HepG2 (cell line): ENCODE data around the gene TMEM170B. TPM values are rescaled to one million over a fixed set of nuclear protein-coding genes. Genes with fewer than 3 reads are reported as not detected.
A peak's percentile ranks its signal among the peaks of the same experiment; 100 is the strongest.

Source experiments
- ATAC-seq: fragments of 200-7000 bp; cut with Tn5 transposase; 3 replicates; pipeline ENCODE4 v1.9.1; 2020; ENCODE audit warnings: mild to moderate bottlenecking, moderate library complexity
- BruUV-seq: library from RNA; stranded (reverse); fragments of 400-500 nt; replicated peaks from 2 replicates; lab custom pipeline; 2021; lab: Mats Ljungman, UMichigan
- CTCF ChIA-PET: fragments of 300-600 bp; formaldehyde crosslinking; extraction: SDS; loops from one replicate; lab custom pipeline; 2021; ENCODE audit warnings: low total read pairs, inconsistent platforms, low intra/inter-chr PET ratio; lab: Yijun Ruan, JAX
- POLR2A ChIA-PET: fragments of 350-600 bp; sonication (Branson Sonifier 250); formaldehyde crosslinking; loops from one replicate; lab custom pipeline; 2020; ENCODE audit warnings: antibody characterized with exemption, inconsistent platforms; lab: Yijun Ruan, JAX
- DNase-seq: peaks from one replicate; pipeline ENCODE4 v3.0.0-alpha.2; 2015; ENCODE audit warnings: low spot score
- FAIRE-seq: peaks from 3 replicates; lab custom pipeline; 2011; peaks lifted over from hg19 to GRCh38; lab: Jason Lieb, UNC
- H2AFZ ChIP-seq: one replicate; pipeline ENCODE4 v1.6.1; 2011; ENCODE audit warnings: low read length, inconsistent platforms
- H3K27ac ChIP-seq: fragments of 300-600 bp; 3 replicates; pipeline ENCODE4 v1.8.0; 2011; ENCODE audit warnings: mixed run types, mild to moderate bottlenecking, mixed read lengths, low read length, inconsistent platforms; ENCODE audit not compliant: insufficient read depth; ENCODE audit errors: extremely low read length
- H3K27me3 ChIP-seq, 2 experiments: fragments of 200-600 bp in 1 of 2; 2 replicates in 1 of 2; 3 replicates in 1 of 2; pipeline versions ENCODE4 v1.6.0 to v1.8.0; 2011; ENCODE audit warnings: low read length in 2 of 2, mild to moderate bottlenecking in 2 of 2, moderate library complexity in 2 of 2, inconsistent platforms in 1 of 2; ENCODE audit not compliant: insufficient read depth in 2 of 2, control insufficient read depth in 1 of 2
- H3K36me3 ChIP-seq, 2 experiments: fragments of 200-600 bp in 1 of 2; replicated peaks in 1 of 2; 2 replicates in 1 of 2; 3 replicates in 1 of 2; pipeline versions ENCODE4 v1.5.1 to v1.8.0; 2011; ENCODE audit warnings: low read length in 2 of 2, inconsistent platforms in 1 of 2; ENCODE audit not compliant: insufficient read depth in 2 of 2, control insufficient read depth in 1 of 2
- H3K4me1 ChIP-seq: 2 replicates; pipeline ENCODE4 v1.5.1; 2012; ENCODE audit warnings: low read length, inconsistent platforms; ENCODE audit not compliant: insufficient read depth
- H3K4me2 ChIP-seq: 2 replicates; pipeline ENCODE4 v1.6.0; 2011; ENCODE audit warnings: low read depth, low read length, inconsistent platforms
- H3K4me3 ChIP-seq, 3 experiments: fragments of 200-600 bp in 1 of 3; sonication (generic), shearing (Covaris generic) in 1 of 3; replicated peaks in 1 of 3; 2 replicates each; pipeline ENCODE4 v1.5.1; 2011 to 2016; ENCODE audit warnings: low read length in 3 of 3, inconsistent platforms in 2 of 3, low read depth in 2 of 3, mild to moderate bottlenecking in 2 of 3, control low read depth in 1 of 3, mixed read lengths in 1 of 3; ENCODE audit not compliant: insufficient read depth in 1 of 3
- H3K79me2 ChIP-seq: one replicate; pipeline ENCODE4 v1.6.1; 2011; ENCODE audit warnings: low read length, inconsistent platforms; ENCODE audit not compliant: insufficient read depth
- H3K9ac ChIP-seq: 2 replicates; pipeline ENCODE4 v1.6.0; 2011; ENCODE audit warnings: mild to moderate bottlenecking, low read depth, low read length, inconsistent platforms; ENCODE audit not compliant: insufficient read depth
- H3K9me3 ChIP-seq: 2 replicates; pipeline ENCODE4 v1.5.1; 2012; ENCODE audit warnings: mild to moderate bottlenecking, low read length
- H4K20me1 ChIP-seq: 2 replicates; pipeline ENCODE4 v1.6.0; 2011; ENCODE audit warnings: inconsistent platforms, mild to moderate bottlenecking, low read length, moderate library complexity; ENCODE audit not compliant: insufficient read depth
- DNMT1 ChIP-seq: sonication (generic); formaldehyde crosslinking; IDR thresholded peaks from 2 replicates; pipeline ENCODE4 v1.5.1; 2020; ENCODE audit warnings: mild to moderate bottlenecking, missing genetic modification reagents
- FOXP1 ChIP-seq, 2 experiments: fragments of 450-650 bp in 1 of 2; IDR thresholded peaks; 2 replicates each; pipeline ENCODE4 v1.6.1; 2017 to 2018; ENCODE audit warnings: antibody characterized with exemption in 1 of 2
- IKZF1 ChIP-seq: fragments of 450-650 bp; IDR thresholded peaks from 2 replicates; pipeline ENCODE4 v1.7.1; 2016
- KMT2B ChIP-seq: IDR thresholded peaks from 2 replicates; pipeline ENCODE4 v1.6.1; 2016; ENCODE audit warnings: missing genetic modification reagents, missing compliant biosample characterization
- ZNF766 ChIP-seq: sonication (generic); formaldehyde crosslinking; IDR thresholded peaks from 2 replicates; pipeline ENCODE4 v1.5.0; 2020; ENCODE audit warnings: missing genetic modification reagents, borderline replicate concordance
- WGBS: methylation state at CpG from one replicate; pipeline ENCODE4 v1.1.6; 2017; ENCODE audit warnings: low lambda C conversion rate; 5-methylcytosine and 5-hydroxymethylcytosine counted together
- in situ Hi-C: cut with HindIII; loops from 2 replicates; pipeline ENCODE4 v1.10.0; 2017; ENCODE audit warnings: low pct_unique_long_range_greater_than_20kb; ENCODE audit not compliant: extremely low pct_ligation_motif_present
- intact Hi-C: fragments of 100-400 bp; cut with micrococcal nuclease; formaldehyde crosslinking; loops from one replicate; pipeline ENCODE4 v1.10.0; 2022; ENCODE audit not compliant: unreplicated experiment
- polyA plus RNA-seq, 8 experiments: library from polyadenylated mRNA; depleted of rRNA in 3 of 8; stranded (reverse) in 7 of 8; unstranded in 1 of 8; fragments of >200 nt; fragmentation: Illumina TruSeq in 4 of 8; extraction: Trizol in 4 of 8; gene quantifications; 2 replicates each; pipeline versions ENCODE4 v1.2.1 to v1.2.3, GENCODE V29; 2011 to 2016; ENCODE audit warnings: low read depth in 4 of 8, missing spikeins in 1 of 8, mixed read lengths in 1 of 8; ENCODE audit not compliant: insufficient read depth in 1 of 8
- total RNA-seq, 5 experiments: library from RNA; depleted of rRNA; stranded (reverse); fragments of >200 nt; fragmentation: Illumina TruSeq; extraction: Trizol; gene quantifications; 2 replicates each; pipeline ENCODE4 v1.2.3, GENCODE V29; 2016; ENCODE audit warnings: low read depth in 1 of 5
- TF ChIP-seq, protein P1 (sequence below): sonication (generic); formaldehyde crosslinking; IDR thresholded peaks from 2 replicates; pipeline ENCODE4 v1.5.1; 2020; ENCODE audit warnings: mild to moderate bottlenecking, missing genetic modification reagents, moderate library complexity
- TF ChIP-seq, protein P2 (sequence below): IDR thresholded peaks from 2 replicates; pipeline ENCODE4 v1.6.1; 2016; ENCODE audit warnings: low read depth, control low read depth
- TF ChIP-seq, protein P3 (sequence below): sonication (generic); formaldehyde crosslinking; IDR thresholded peaks from 2 replicates; pipeline ENCODE4; 2020; ENCODE audit warnings: missing genetic modification reagents, mild to moderate bottlenecking, borderline replicate concordance

Gene TMEM170B
- total and polyA plus RNA-seq, 2 of the 13 experiments (the other 11 are each of a cell fraction or from before 2014, with no cell fraction given), result 3.3 to 9.4 TPM

DNA sequence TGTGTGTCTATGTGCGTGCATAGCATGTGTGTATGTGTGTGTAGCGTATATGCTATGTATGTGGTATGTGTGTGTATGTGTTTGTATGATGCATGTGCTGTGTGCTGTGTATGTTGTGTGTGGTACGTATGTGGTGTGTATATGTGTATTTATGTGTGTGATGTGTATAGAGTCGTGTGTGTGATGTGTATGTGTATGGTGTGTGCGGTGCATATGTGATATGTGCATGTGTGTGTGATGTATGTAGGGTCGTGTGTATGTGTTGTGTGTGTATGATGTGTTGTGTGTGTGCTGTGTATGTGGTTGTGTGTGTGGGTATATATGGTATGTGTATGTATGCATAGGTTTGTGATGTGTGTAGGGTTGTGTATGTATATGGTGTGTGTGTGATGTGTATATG is 46.6 kb upstream of the TMEM170B start (continued):
- TF ChIP-seq DNMT1 (CRISPR knock-in tag) (no peak), ZNF766 (CRISPR knock-in tag) (no peak), KMT2B (CRISPR knock-in tag) (no peak), FOXP1 (IDR thresholded peaks at IDR 0.05) (peak; percentile 31; the same call in 1 of the 2 replicates), FOXP1 (CRISPR knock-in tag; IDR thresholded peaks at IDR 0.05) (no peak), IKZF1 (peak; percentile 95; the same call in 1 of the 2 replicates)

DNA sequence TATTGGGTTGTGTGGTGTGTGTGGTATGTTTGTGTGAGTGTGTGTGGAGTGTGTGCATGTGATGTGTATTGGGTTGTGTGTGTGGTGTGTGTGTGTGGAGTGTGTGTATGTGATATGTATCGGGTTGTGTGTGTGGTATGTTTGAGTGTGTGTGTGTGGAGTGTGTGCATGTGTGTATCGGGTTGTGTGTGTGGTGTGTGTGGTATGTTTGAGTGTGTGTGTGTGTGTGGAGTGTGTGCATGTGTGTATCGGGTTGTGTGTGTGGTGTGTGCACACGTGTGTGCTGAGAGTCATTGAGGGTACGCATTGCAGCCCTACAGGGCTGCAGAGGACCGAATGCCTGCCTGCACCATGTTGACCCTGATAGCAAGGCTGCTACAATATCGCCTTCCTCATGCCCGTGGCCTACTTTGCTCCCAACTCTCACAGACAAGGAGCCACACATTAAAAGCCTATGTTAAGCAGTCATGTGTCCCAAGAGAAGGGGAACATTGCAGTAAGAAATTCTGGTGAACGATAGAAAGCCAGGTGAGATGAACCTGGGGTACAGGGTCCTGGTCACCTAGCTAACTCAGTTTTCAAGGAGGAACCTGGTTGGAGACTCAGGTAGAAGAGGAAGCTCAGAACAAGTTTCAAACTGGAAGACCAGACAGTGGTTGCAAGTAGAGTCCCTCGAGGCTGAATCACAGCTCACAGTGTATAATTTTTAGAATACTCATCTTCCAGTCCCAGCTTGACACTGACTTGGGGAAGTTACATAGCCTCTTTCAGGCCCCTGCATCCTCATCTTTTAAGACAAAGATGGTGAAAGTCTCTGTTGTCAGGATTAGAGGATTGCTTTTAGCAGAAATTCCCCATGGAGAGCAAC is 45.7 kb upstream of the TMEM170B start:
- H3K4me1 ChIP-seq, result peaks cover 56% of the 10 kb centered on the region
- no peaks in the 10 kb centered on the region for H3K79me2 ChIP-seq
- H3K9me3 ChIP-seq, result no peaks in the 10 kb centered on the region
- H4K20me1 ChIP-seq, result no peaks in the 10 kb centered on the region
- H3K27me3 ChIP-seq, result no peaks in the 10 kb centered on the region
- CTCF ChIA-PET, result no interaction called here
- WGBS, result 89% methylated on average over 10 of the region's 10 CpGs
- in situ Hi-C loops (loop anchor here (10.0 kb wide), 2 partner anchors 127 to 537 kb away; no protein-coding TSS in a partner anchor), intact Hi-C loops (no loop called here)
- ATAC-seq (no peak), DNase-seq (no peak), FAIRE-seq (peak; percentile 63)
- H2AFZ ChIP-seq, result no peak overlapping the region
- no TSS peak for BruUV-seq
- no peak overlapping the region for H3K27ac ChIP-seq
- no peaks in the 10 kb centered on the region for H3K36me3 ChIP-seq
- POLR2A ChIA-PET, result no interaction called here
- no peak overlapping the region for H3K4me2 ChIP-seq
- no peak overlapping the region for H3K9ac ChIP-seq
- no peak overlapping the region for H3K4me3 ChIP-seq
- TF ChIP-seq, protein P1, sequence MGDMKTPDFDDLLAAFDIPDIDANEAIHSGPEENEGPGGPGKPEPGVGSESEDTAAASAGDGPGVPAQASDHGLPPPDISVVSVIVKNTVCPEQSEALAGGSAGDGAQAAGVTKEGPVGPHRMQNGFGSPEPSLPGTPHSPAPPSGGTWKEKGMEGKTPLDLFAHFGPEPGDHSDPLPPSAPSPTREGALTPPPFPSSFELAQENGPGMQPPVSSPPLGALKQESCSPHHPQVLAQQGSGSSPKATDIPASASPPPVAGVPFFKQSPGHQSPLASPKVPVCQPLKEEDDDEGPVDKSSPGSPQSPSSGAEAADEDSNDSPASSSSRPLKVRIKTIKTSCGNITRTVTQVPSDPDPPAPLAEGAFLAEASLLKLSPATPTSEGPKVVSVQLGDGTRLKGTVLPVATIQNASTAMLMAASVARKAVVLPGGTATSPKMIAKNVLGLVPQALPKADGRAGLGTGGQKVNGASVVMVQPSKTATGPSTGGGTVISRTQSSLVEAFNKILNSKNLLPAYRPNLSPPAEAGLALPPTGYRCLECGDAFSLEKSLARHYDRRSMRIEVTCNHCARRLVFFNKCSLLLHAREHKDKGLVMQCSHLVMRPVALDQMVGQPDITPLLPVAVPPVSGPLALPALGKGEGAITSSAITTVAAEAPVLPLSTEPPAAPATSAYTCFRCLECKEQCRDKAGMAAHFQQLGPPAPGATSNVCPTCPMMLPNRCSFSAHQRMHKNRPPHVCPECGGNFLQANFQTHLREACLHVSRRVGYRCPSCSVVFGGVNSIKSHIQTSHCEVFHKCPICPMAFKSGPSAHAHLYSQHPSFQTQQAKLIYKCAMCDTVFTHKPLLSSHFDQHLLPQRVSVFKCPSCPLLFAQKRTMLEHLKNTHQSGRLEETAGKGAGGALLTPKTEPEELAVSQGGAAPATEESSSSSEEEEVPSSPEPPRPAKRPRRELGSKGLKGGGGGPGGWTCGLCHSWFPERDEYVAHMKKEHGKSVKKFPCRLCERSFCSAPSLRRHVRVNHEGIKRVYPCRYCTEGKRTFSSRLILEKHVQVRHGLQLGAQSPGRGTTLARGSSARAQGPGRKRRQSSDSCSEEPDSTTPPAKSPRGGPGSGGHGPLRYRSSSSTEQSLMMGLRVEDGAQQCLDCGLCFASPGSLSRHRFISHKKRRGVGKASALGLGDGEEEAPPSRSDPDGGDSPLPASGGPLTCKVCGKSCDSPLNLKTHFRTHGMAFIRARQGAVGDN (CRISPR knock-in tag), result peak; percentile 23; the same call in 1 of the 2 replicates
- TF ChIP-seq, protein P2, sequence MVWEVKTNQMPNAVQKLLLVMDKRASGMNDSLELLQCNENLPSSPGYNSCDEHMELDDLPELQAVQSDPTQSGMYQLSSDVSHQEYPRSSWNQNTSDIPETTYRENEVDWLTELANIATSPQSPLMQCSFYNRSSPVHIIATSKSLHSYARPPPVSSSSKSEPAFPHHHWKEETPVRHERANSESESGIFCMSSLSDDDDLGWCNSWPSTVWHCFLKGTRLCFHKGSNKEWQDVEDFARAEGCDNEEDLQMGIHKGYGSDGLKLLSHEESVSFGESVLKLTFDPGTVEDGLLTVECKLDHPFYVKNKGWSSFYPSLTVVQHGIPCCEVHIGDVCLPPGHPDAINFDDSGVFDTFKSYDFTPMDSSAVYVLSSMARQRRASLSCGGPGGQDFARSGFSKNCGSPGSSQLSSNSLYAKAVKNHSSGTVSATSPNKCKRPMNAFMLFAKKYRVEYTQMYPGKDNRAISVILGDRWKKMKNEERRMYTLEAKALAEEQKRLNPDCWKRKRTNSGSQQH (CRISPR knock-in tag), result 0 out of 2 replicates have a peak, but pooled peaks have one; percentile 44
- TF ChIP-seq, protein P3, sequence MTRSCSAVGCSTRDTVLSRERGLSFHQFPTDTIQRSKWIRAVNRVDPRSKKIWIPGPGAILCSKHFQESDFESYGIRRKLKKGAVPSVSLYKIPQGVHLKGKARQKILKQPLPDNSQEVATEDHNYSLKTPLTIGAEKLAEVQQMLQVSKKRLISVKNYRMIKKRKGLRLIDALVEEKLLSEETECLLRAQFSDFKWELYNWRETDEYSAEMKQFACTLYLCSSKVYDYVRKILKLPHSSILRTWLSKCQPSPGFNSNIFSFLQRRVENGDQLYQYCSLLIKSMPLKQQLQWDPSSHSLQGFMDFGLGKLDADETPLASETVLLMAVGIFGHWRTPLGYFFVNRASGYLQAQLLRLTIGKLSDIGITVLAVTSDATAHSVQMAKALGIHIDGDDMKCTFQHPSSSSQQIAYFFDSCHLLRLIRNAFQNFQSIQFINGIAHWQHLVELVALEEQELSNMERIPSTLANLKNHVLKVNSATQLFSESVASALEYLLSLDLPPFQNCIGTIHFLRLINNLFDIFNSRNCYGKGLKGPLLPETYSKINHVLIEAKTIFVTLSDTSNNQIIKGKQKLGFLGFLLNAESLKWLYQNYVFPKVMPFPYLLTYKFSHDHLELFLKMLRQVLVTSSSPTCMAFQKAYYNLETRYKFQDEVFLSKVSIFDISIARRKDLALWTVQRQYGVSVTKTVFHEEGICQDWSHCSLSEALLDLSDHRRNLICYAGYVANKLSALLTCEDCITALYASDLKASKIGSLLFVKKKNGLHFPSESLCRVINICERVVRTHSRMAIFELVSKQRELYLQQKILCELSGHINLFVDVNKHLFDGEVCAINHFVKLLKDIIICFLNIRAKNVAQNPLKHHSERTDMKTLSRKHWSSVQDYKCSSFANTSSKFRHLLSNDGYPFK (CRISPR knock-in tag), result no peak
